Adrenal gland (tissue), 12 donors: ENCODE results near the gene REXO5. TPM values are rescaled to one million over a fixed set of nuclear protein-coding genes. Genes with fewer than 3 reads are reported as not detected.

Source experiments
- DNase-seq, 7 donors: peaks; one replicate each; pipeline ENCODE4 v3.0.0-alpha.2; 2019 to 2020
- H3K27ac ChIP-seq, 5 donors: fragments of 200-600 bp; sonication (generic) in 4 of 5; 1 replicate in 3 of 5; 2 replicates in 2 of 5; pipeline versions ENCODE4 v1.5.1 to v1.8.0; 2016 to 2020; ENCODE audit warnings: mild to moderate bottlenecking in 1 of 5
- H3K27me3 ChIP-seq: fragments of 200-600 bp; 2 replicates; pipeline ENCODE4 v1.8.0; 2021
- H3K36me3 ChIP-seq, 2 donors: fragments of 200-600 bp; replicated peaks in 1 of 2; 1 replicate in 1 of 2; 2 replicates in 1 of 2; pipeline versions ENCODE4 v1.5.1 to v1.8.0; 2018 to 2022
- H3K4me1 ChIP-seq, 2 donors: fragments of 200-600 bp; replicated peaks in 1 of 2; 1 replicate in 1 of 2; 2 replicates in 1 of 2; pipeline versions ENCODE4 v1.5.1 to v1.8.0; 2018 to 2021
- H3K4me3 ChIP-seq, 4 donors: fragments of 200-600 bp; sonication (generic) in 3 of 4; one replicate each; pipeline ENCODE4 v1.5.1; 2016 to 2018
- H3K9me3 ChIP-seq, 3 donors: fragments of 200-600 bp; sonication (generic) in 1 of 3; replicated peaks in 1 of 3; 1 replicate in 2 of 3; 2 replicates in 1 of 3; pipeline versions ENCODE4 v1.5.1 to v1.8.0; 2016 to 2021
- POLR2A ChIP-seq, 2 donors: fragments of 450-650 bp; IDR thresholded peaks; one replicate each; pipeline ENCODE4 v1.6.1; 2017; ENCODE audit warnings: antibody characterized with exemption in 2 of 2, mild to moderate bottlenecking in 2 of 2, moderate library complexity in 1 of 2
- WGBS, 4 donors: extraction: QIAGEN DNeasy Blood & Tissue Kit in 2 of 4; methylation state at CpG; one replicate each; pipeline versions ENCODE4 v1.1.5 to v1.1.7; 2013 to 2017; 5-methylcytosine and 5-hydroxymethylcytosine counted together
- intact Hi-C, 2 donors: fragments of 100-400 bp; cut with DNase I; formaldehyde crosslinking; loops; one replicate each; pipeline versions ENCODE4 v1.14.1 to v1.15.0; 2022 to 2023
- polyA plus RNA-seq, 3 donors: library from polyadenylated mRNA; stranded (reverse); fragments of 200-250 nt in 2 of 3; fragments of 350-450 nt in 1 of 3; fragmentation: Illumina TruSeq in 1 of 3; extraction: RNeasy Lipid Tissue Mini Kit (QIAGEN cat#74804) in 1 of 3; gene quantifications; one replicate each; pipeline ENCODE4 v1.2.3, GENCODE V29; 2013 to 2014
- total RNA-seq, 9 donors: library from RNA; depleted of rRNA in 4 of 9; stranded (reverse); fragments of >200 nt in 4 of 9; fragments of 120-200 nt in 1 of 9; fragmentation: NEBNext Ultra II Directional in 1 of 9; extraction: Animal tissue kit (Norgen Biotek cat#: 25700) in 1 of 9; gene quantifications; one replicate each; pipeline versions ENCODE4 v1.1.0 to v1.2.4, GENCODE V29; 2013 to 2023
- TF ChIP-seq, protein P1 (sequence below), 6 experiments: fragments of 450-650 bp in 4 of 6; fragments of 200-600 bp in 2 of 6; sonication (generic) in 1 of 6; IDR thresholded peaks; 1 replicate in 5 of 6; 2 replicates in 1 of 6; pipeline versions ENCODE4 v1.5.1 to v1.8.0; 2016 to 2021; ENCODE audit warnings: antibody characterized with exemption in 6 of 6, mild to moderate bottlenecking in 2 of 6, moderate library complexity in 1 of 6
- donor health status: healthy with polysubstance abuse.
- donor health status: Bipolar disorder and iron deficiency.
- donor health status: DM: yes; HTN: yes; CAD: no.
- donor health status: DM: no; HTN: no; CAD: no.
- donor health status: DM: no; HTN: no; CAD: no.
- donor health status: DM: yes; HTN: yes; CAD: no.

Gene REXO5
- total and polyA plus RNA-seq, 12 donors, result 0.78 to 10.1 (median 3.5) TPM

DNA sequence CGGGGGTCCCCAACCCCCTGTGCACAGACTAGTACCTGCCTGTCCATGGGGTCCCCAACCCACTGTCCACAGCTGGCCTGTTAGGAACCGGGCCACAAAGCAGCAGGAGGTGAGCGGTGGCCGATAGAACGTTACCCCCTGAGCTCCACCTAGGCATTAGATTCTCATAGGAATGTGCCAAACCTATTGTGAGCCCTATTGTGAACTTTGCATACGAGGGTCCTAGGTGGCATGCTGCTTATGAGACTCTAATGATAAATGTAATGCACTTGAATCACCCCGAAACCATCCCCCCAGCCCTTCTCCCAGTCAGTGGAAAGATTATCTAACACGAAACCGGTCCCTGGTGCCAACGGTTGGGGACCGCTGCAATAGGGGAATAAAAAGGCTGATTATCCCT lies 1.5 kb downstream of the REXO5 start:
- Histone ChIP-seq H3K36me3 (peaks cover 0 to under 1% of the 10 kb centered on the region in 2 donors), H3K27ac (no peak overlapping the region), H3K9me3 (no peaks in the 10 kb centered on the region), H3K27me3 (no peaks in the 10 kb centered on the region), H3K4me3 (no peak overlapping the region), H3K4me1 (peaks cover 4 to 7% of the 10 kb centered on the region in 2 donors)
- no peak for DNase-seq
- TF ChIP-seq POLR2A (IDR thresholded peaks at IDR 0.05), result no peak
- TF ChIP-seq, protein P1, sequence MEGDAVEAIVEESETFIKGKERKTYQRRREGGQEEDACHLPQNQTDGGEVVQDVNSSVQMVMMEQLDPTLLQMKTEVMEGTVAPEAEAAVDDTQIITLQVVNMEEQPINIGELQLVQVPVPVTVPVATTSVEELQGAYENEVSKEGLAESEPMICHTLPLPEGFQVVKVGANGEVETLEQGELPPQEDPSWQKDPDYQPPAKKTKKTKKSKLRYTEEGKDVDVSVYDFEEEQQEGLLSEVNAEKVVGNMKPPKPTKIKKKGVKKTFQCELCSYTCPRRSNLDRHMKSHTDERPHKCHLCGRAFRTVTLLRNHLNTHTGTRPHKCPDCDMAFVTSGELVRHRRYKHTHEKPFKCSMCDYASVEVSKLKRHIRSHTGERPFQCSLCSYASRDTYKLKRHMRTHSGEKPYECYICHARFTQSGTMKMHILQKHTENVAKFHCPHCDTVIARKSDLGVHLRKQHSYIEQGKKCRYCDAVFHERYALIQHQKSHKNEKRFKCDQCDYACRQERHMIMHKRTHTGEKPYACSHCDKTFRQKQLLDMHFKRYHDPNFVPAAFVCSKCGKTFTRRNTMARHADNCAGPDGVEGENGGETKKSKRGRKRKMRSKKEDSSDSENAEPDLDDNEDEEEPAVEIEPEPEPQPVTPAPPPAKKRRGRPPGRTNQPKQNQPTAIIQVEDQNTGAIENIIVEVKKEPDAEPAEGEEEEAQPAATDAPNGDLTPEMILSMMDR (IDR thresholded peaks at IDR 0.05), result no peak
- 86 to 98% (median 93%) methylated on average over 11 of the region's 11 CpGs for WGBS, 4 donors
- intact Hi-C loops, result no loop called here

DNA sequence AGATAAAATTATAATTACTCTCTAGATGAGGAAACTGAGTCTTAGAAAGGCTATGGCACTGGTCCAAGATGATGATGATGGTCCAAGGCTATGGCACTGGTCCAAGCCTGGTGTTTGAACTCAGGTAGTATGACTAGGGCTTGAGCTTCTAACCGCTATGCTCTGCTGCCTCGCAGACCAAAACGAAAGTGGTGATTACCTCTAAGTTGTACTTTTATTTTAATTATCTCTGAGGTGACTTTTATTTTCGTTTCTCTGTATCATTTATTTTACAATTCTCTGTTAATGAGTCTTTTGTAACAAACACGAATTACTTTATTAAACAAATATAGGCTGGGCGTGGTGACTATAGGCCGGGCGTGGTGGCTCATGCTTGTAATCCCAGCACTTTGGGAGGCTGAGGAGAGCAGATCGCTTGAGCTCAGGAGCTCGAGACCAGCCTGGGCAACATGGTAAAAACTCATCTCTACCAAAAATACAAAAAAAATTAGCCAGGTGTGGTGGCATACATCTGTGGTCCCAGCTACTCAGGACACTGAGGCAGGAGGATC lies 5.6 kb downstream of the REXO5 start:
- H3K9me3 ChIP-seq, result no peaks in the 10 kb centered on the region
- WGBS, 4 donors, result 88 to 96% (median 95%) methylated on average over 10 of the region's 10 CpGs
- no peaks in the 10 kb centered on the region for H3K27me3 ChIP-seq

DNA sequence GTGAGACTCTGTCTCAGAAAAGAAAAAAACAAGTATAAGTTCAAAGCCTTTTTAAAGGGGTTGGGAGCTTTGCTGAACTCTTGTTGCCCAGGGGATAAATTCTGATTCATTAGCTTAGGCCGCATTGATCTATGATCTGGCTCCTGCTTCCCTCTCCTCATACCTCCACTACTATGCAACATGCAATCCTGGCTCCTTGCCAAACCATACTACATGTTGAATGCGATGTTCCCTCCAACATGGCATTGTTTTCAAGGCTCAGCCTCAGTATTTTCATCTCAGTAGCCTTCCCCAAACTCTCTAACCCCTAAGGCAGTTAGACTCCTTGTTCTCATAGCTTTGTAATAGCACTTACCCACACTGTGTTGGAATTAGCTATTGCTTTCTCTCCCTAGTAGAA lies 6.2 kb downstream of the REXO5 start:
- intact Hi-C loops, result no loop called here
- no peak for TF ChIP-seq POLR2A (IDR thresholded peaks at IDR 0.05)
- TF ChIP-seq, protein P1 (IDR thresholded peaks at IDR 0.05), result no peak
- Histone ChIP-seq H3K36me3 (peaks cover 0 to 8% of the 10 kb centered on the region in 2 donors), H3K9me3 (no peaks in the 10 kb centered on the region), H3K27ac (no peak overlapping the region), H3K27me3 (no peaks in the 10 kb centered on the region), H3K4me3 (no peak overlapping the region), H3K4me1 (no peaks in the 10 kb centered on the region)
- 66 to 80% (median 72%) methylated on average over 2 of the region's 2 CpGs for WGBS, 4 donors
- DNase-seq, result no peak

More for the DNA sequence above, 5.6 kb downstream of the REXO5 start:
- Histone ChIP-seq H3K36me3 (peaks cover 0 to 8% of the 10 kb centered on the region in 2 donors), H3K4me1 (no peaks in the 10 kb centered on the region), H3K27ac (no peak overlapping the region), H3K4me3 (no peak overlapping the region)
- intact Hi-C loops, result no loop called here
- TF ChIP-seq POLR2A (IDR thresholded peaks at IDR 0.05), result no peak
- TF ChIP-seq, protein P1 (IDR thresholded peaks at IDR 0.05), result no peak
- DNase-seq, result no peak

DNA sequence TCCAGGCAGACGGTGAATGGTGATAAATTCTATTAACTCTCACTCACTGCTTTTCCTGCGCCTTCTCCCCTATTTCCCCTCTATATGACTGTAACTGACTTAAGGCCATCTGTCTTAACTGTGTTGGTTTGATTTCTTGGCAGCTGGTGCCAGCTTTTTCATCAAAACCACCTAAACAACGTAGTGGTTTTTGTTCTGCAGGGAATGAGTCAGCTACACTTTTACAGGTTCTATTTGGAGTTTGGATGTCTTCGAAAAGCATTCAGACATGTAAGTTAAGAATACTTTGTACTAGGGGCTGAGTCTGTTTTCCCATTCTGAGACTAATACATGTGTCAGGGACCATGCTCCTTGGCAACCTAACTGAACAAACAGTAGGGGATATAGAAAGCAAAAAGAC lies 8.5 kb downstream of the REXO5 start:
- TF ChIP-seq, protein P1 (IDR thresholded peaks at IDR 0.05), result no peak
- no peak for TF ChIP-seq POLR2A (IDR thresholded peaks at IDR 0.05)
- DNase-seq, result no peak
- H3K27ac ChIP-seq, result no peak overlapping the region
- peaks cover 0 to 8% of the 10 kb centered on the region in 2 donors for H3K36me3 ChIP-seq
- H3K4me3 ChIP-seq, result no peak overlapping the region
- no peaks in the 10 kb centered on the region for H3K27me3 ChIP-seq
- H3K9me3 ChIP-seq, result no peaks in the 10 kb centered on the region
- intact Hi-C loops, result no loop called here
- H3K4me1 ChIP-seq, result no peaks in the 10 kb centered on the region
- 82 to 88% (median 87%) methylated on average over 4 of the region's 4 CpGs for WGBS, 4 donors
